ENCODE results near the gene LRRN2.

DNA sequence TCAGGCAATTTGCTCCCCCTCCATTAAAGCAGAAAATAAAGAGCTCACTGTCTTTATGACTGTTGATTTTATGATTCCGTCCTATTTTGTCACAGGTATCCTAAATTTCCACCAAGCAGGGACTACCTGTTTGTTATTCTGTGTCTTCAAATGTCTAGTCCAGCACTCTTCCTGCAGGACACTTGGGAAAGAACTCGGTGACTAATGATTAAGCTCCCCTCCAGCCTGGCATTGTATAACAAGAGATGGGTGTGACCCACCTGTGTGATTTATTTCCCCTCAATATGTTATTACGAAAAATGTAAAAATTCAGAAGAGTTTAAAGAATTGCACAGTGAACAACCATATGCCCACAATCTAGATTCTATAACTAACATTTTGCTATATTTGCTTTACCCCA, 42.9 kb upstream of the LRRN2 start:
- TF ChIP-seq FOXM1 (IDR thresholded peaks at IDR 0.05; ENCODE audit: borderline replicate concordance, low read depth) = no peak
- TF ChIP-seq EGR1 (IDR thresholded peaks at IDR 0.05) = no peak

All from Ishikawa (cell line).